ENCODE data around the gene ZEB2.

The ZEB2 gene

GRCh38 chr2:144481109-144481508 is 38.8 kb downstream of the ZEB2 start:
- Histone ChIP-seq H3K4me2 (ENCODE audit: low read length) (no peak overlapping the region), H3K4me3 (ENCODE audit: low read length) (no peak overlapping the region), H3K27ac (ENCODE audit: low read depth, low read length) (no peak overlapping the region), H3F3A (ENCODE audit: control insufficient read depth, insufficient read depth) (no peaks in the 10 kb centered on the region), H3K79me2 (ENCODE audit: control insufficient read depth, low read length) (no peaks in the 10 kb centered on the region), H3K36me3 (ENCODE audit: control insufficient read depth, low read length) (no peaks in the 10 kb centered on the region), H3K9me3 (ENCODE audit: control insufficient read depth, insufficient read depth, low read length) (no peaks in the 10 kb centered on the region), H3K27me3 (ENCODE audit: control insufficient read depth, low read length) (no peaks in the 10 kb centered on the region), H3K4me1 (ENCODE audit: control insufficient read depth, low read length) (peaks cover 15% of the 10 kb centered on the region), H4K20me1 (ENCODE audit: control insufficient read depth, insufficient read depth, low read depth, low read length) (no peaks in the 10 kb centered on the region), H3K9me2 (replicated peaks; ENCODE audit: control insufficient read depth, low read length) (no peaks in the 10 kb centered on the region)
- TF ChIP-seq CTCF (IDR thresholded peaks at IDR 0.05; ENCODE audit: low read depth, low read length, poor library complexity, severe bottlenecking) (no peak), EZH2phosphoT487 (IDR thresholded peaks at IDR 0.05; ENCODE audit: borderline replicate concordance, low read length) (no peak)

GRCh38 chr2:144480285-144480684 is 39.6 kb downstream of the ZEB2 start:
- no peaks in the 10 kb centered on the region for H3F3A ChIP-seq (ENCODE audit: control insufficient read depth, insufficient read depth)
- no peaks in the 10 kb centered on the region for H3K36me3 ChIP-seq (ENCODE audit: control insufficient read depth, low read length)
- no peak overlapping the region for H3K27ac ChIP-seq (ENCODE audit: low read depth, low read length)
- no peaks in the 10 kb centered on the region for H4K20me1 ChIP-seq (ENCODE audit: control insufficient read depth, insufficient read depth, low read depth, low read length)
- H3K9me3 ChIP-seq (ENCODE audit: control insufficient read depth, insufficient read depth, low read length), result no peaks in the 10 kb centered on the region
- TF ChIP-seq EZH2phosphoT487 (IDR thresholded peaks at IDR 0.05; ENCODE audit: borderline replicate concordance, low read length) (no peak), CTCF (IDR thresholded peaks at IDR 0.05; ENCODE audit: low read depth, low read length, poor library complexity, severe bottlenecking) (no peak)
- peaks cover 17% of the 10 kb centered on the region for H3K4me1 ChIP-seq (ENCODE audit: control insufficient read depth, low read length)
- no peak overlapping the region for H3K4me2 ChIP-seq (ENCODE audit: low read length)
- no peaks in the 10 kb centered on the region for H3K79me2 ChIP-seq (ENCODE audit: control insufficient read depth, low read length)
- no peak overlapping the region for H3K4me3 ChIP-seq (ENCODE audit: low read length)
- no peaks in the 10 kb centered on the region for H3K27me3 ChIP-seq (ENCODE audit: control insufficient read depth, low read length)
- no peaks in the 10 kb centered on the region for H3K9me2 ChIP-seq (replicated peaks; ENCODE audit: control insufficient read depth, low read length)

- Histone ChIP-seq H3K4me2 (ENCODE audit: low read length) (no peak overlapping the region), H3K4me1 (ENCODE audit: control insufficient read depth, low read length) (peaks cover 17% of the 10 kb centered on the region), H3K9me2 (replicated peaks; ENCODE audit: control insufficient read depth, low read length) (no peaks in the 10 kb centered on the region), H3K36me3 (ENCODE audit: control insufficient read depth, low read length) (no peaks in the 10 kb centered on the region), H4K20me1 (ENCODE audit: control insufficient read depth, insufficient read depth, low read depth, low read length) (no peaks in the 10 kb centered on the region), H3K79me2 (ENCODE audit: control insufficient read depth, low read length) (no peaks in the 10 kb centered on the region), H3K4me3 (ENCODE audit: low read length) (no peak overlapping the region), H3K27me3 (ENCODE audit: control insufficient read depth, low read length) (no peaks in the 10 kb centered on the region), H3K9me3 (ENCODE audit: control insufficient read depth, insufficient read depth, low read length) (no peaks in the 10 kb centered on the region), H3K27ac (ENCODE audit: low read depth, low read length) (no peak overlapping the region), H3F3A (ENCODE audit: control insufficient read depth, insufficient read depth) (no peaks in the 10 kb centered on the region)
- TF ChIP-seq CTCF (IDR thresholded peaks at IDR 0.05; ENCODE audit: low read depth, low read length, poor library complexity, severe bottlenecking) (no peak), EZH2phosphoT487 (IDR thresholded peaks at IDR 0.05; ENCODE audit: borderline replicate concordance, low read length) (no peak)
Measured at GRCh38 chr2:144479659-144480058, 40.3 kb downstream of the ZEB2 start.

GRCh38 chr2:144479138-144479537 is 40.8 kb downstream of the ZEB2 start:
- Histone ChIP-seq H3K9me2 (replicated peaks; ENCODE audit: control insufficient read depth, low read length) (no peaks in the 10 kb centered on the region), H4K20me1 (ENCODE audit: control insufficient read depth, insufficient read depth, low read depth, low read length) (no peaks in the 10 kb centered on the region), H3K9me3 (ENCODE audit: control insufficient read depth, insufficient read depth, low read length) (no peaks in the 10 kb centered on the region), H3K4me3 (ENCODE audit: low read length) (no peak overlapping the region), H3K79me2 (ENCODE audit: control insufficient read depth, low read length) (no peaks in the 10 kb centered on the region), H3K27me3 (ENCODE audit: control insufficient read depth, low read length) (no peaks in the 10 kb centered on the region), H3K4me1 (ENCODE audit: control insufficient read depth, low read length) (peaks cover 17% of the 10 kb centered on the region), H3F3A (ENCODE audit: control insufficient read depth, insufficient read depth) (no peaks in the 10 kb centered on the region), H3K27ac (ENCODE audit: low read depth, low read length) (no peak overlapping the region), H3K4me2 (ENCODE audit: low read length) (no peak overlapping the region), H3K36me3 (ENCODE audit: control insufficient read depth, low read length) (no peaks in the 10 kb centered on the region)
- TF ChIP-seq EZH2phosphoT487 (IDR thresholded peaks at IDR 0.05; ENCODE audit: borderline replicate concordance, low read length) (no peak), CTCF (IDR thresholded peaks at IDR 0.05; ENCODE audit: low read depth, low read length, poor library complexity, severe bottlenecking) (no peak)
